Trophoblast cell (in vitro differentiated cells and primary cell): Measurements from ENCODE around the gene HMOX1.
"Not testable (repeated sequence)": the region's sequence is repeated elsewhere in the genome, so short reads cannot be mapped to it uniquely, and the experiment has no call there.

Experiments
- DNase-seq, 2 donors: peaks; one replicate each; pipeline ENCODE4 v3.0.0-alpha.2; 2016
- H2AFZ ChIP-seq: 2 replicates; pipeline ENCODE4 v1.6.1; 2013; ENCODE audit warnings: low read length, moderate library complexity, mild to moderate bottlenecking; ENCODE audit not compliant: insufficient read depth, poor library complexity
- H2AK5ac ChIP-seq: 2 replicates; pipeline ENCODE4 v1.6.1; 2013; ENCODE audit warnings: mild to moderate bottlenecking, low read length
- H2BK120ac ChIP-seq: 2 replicates; pipeline ENCODE4 v1.6.1; 2013; ENCODE audit warnings: low read length, mild to moderate bottlenecking, moderate library complexity; ENCODE audit not compliant: insufficient read depth, poor library complexity
- H2BK12ac ChIP-seq: 2 replicates; pipeline ENCODE4 v1.6.1; 2013; ENCODE audit warnings: mild to moderate bottlenecking, low read length, moderate library complexity
- H2BK5ac ChIP-seq: 2 replicates; pipeline ENCODE4 v1.6.1; 2013; ENCODE audit warnings: low read length, low read depth, moderate library complexity, mild to moderate bottlenecking; ENCODE audit not compliant: poor library complexity
- H3K14ac ChIP-seq: 2 replicates; pipeline ENCODE4 v1.6.1; 2013; ENCODE audit warnings: mild to moderate bottlenecking, low read length
- H3K18ac ChIP-seq: 2 replicates; pipeline ENCODE4 v1.6.1; 2013; ENCODE audit warnings: mild to moderate bottlenecking, low read length
- H3K23ac ChIP-seq: 2 replicates; pipeline ENCODE4 v1.6.1; 2013; ENCODE audit warnings: low read length
- H3K27ac ChIP-seq: 2 replicates; pipeline ENCODE4 v1.5.1; 2013; ENCODE audit warnings: low read depth, mild to moderate bottlenecking, inconsistent platforms, low read length, moderate library complexity
- H3K27me3 ChIP-seq: 2 replicates; pipeline ENCODE4 v1.6.1; 2013; ENCODE audit warnings: inconsistent platforms, mild to moderate bottlenecking, low read length, moderate library complexity; ENCODE audit not compliant: insufficient read depth
- H3K36me3 ChIP-seq, 2 experiments: 1 replicate in 1 of 2; 2 replicates in 1 of 2; pipeline ENCODE4 v1.6.1; 2013; ENCODE audit warnings: low read length in 2 of 2, mild to moderate bottlenecking in 2 of 2, moderate library complexity in 1 of 2; ENCODE audit not compliant: insufficient read depth in 2 of 2, control insufficient read depth in 1 of 2
- H3K4ac ChIP-seq: 2 replicates; pipeline ENCODE4 v1.6.1; 2013; ENCODE audit warnings: low read depth, mild to moderate bottlenecking, low read length, moderate library complexity
- H3K4me1 ChIP-seq, 2 experiments: 1 replicate in 1 of 2; 2 replicates in 1 of 2; pipeline ENCODE4 v1.6.1; 2013; ENCODE audit warnings: low read length in 2 of 2, mild to moderate bottlenecking in 2 of 2, moderate library complexity in 1 of 2; ENCODE audit not compliant: insufficient read depth in 2 of 2, control insufficient read depth in 1 of 2
- H3K4me2 ChIP-seq: 2 replicates; pipeline ENCODE4 v1.6.1; 2013; ENCODE audit warnings: inconsistent platforms, mild to moderate bottlenecking, low read length, moderate library complexity
- H3K4me3 ChIP-seq: 2 replicates; pipeline ENCODE4 v1.5.1; 2013; ENCODE audit warnings: mild to moderate bottlenecking, low read depth, low read length, inconsistent platforms
- H3K79me1 ChIP-seq: one replicate; pipeline ENCODE4 v1.6.1; 2013; ENCODE audit warnings: low read length
- H3K79me2 ChIP-seq: 2 replicates; pipeline ENCODE4 v1.6.1; 2013; ENCODE audit warnings: low read length, mild to moderate bottlenecking; ENCODE audit not compliant: control insufficient read depth, insufficient read depth, poor library complexity
- H3K9ac ChIP-seq: 2 replicates; pipeline ENCODE4 v1.6.1; 2013; ENCODE audit warnings: mild to moderate bottlenecking, low read length
- H3K9me3 ChIP-seq: 2 replicates; pipeline ENCODE4 v1.6.1; 2013; ENCODE audit warnings: low read depth, mild to moderate bottlenecking, control low read depth, inconsistent platforms, low read length; ENCODE audit not compliant: insufficient read depth
- H4K12ac ChIP-seq: 2 replicates; pipeline ENCODE4 v1.6.1; 2013; ENCODE audit warnings: low read depth, mild to moderate bottlenecking, low read length, moderate library complexity
- H4K8ac ChIP-seq: 2 replicates; pipeline ENCODE4 v1.6.1; 2013; ENCODE audit warnings: low read depth, mild to moderate bottlenecking, low read length, moderate library complexity
- H4K91ac ChIP-seq: one replicate; pipeline ENCODE4 v1.6.1; 2013; ENCODE audit warnings: low read depth, mild to moderate bottlenecking, low read length, moderate library complexity
- WGBS: extraction: QIAGEN DNeasy Blood & Tissue Kit; methylation state at CpG from one replicate; pipeline ENCODE4 v1.1.7; 2013; ENCODE audit warnings: missing lambda C conversion rate; ENCODE audit not compliant: insufficient read length, insufficient coverage; ENCODE audit errors: extremely low coverage; 5-methylcytosine and 5-hydroxymethylcytosine counted together

The HMOX1 gene

DNA sequence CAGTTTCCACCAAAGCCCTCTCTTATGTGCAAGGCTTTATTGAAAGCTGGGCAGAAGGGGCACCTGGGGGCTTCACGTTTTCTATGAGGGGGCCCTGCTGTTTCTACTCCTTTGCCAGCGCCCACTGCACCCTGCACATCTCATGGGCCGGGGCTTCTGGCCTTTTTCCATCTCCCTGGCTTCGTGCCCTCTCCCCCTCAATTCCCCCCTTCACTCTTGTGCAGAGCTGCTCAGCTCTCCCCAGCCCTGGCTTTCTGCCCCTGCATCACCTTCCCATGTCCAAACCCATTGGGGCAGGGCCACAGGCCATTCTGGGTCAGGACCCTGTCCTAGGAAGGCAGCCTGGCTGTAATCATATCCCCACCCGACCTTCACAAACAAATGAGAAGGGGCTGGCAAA, 55.5 kb downstream of the HMOX1 start:
- H3K79me2 ChIP-seq: no peaks in the 10 kb centered on the region
- H2AFZ ChIP-seq: no peak overlapping the region
- peaks cover 12% of the 10 kb centered on the region for H3K9me3 ChIP-seq
- H3K4ac ChIP-seq: no peak overlapping the region
- no peak overlapping the region for H3K4me2 ChIP-seq
- peaks cover 22 to 26% of the 10 kb centered on the region in 2 experiments for H3K36me3 ChIP-seq
- H4K91ac ChIP-seq: no peak overlapping the region
- no peak overlapping the region for H3K18ac ChIP-seq
- no peak overlapping the region for H2BK12ac ChIP-seq
- no peaks in the 10 kb centered on the region for H3K4me1 ChIP-seq
- no peak overlapping the region for H3K9ac ChIP-seq
- H2AK5ac ChIP-seq: no peak overlapping the region
- H3K14ac ChIP-seq: no peak overlapping the region
- no peak overlapping the region for H3K4me3 ChIP-seq
- H3K23ac ChIP-seq: no peak overlapping the region
- no CpG with 5 or more reads among the region's 5 CpGs for WGBS
- no peak overlapping the region for H2BK5ac ChIP-seq
- no peak overlapping the region for H3K27ac ChIP-seq
- H4K12ac ChIP-seq: no peak overlapping the region
- no peaks in the 10 kb centered on the region for H3K27me3 ChIP-seq
- no peak overlapping the region for H4K8ac ChIP-seq
- no peak for DNase-seq
- H3K79me1 ChIP-seq: no peaks in the 10 kb centered on the region
- no peak overlapping the region for H2BK120ac ChIP-seq

DNA sequence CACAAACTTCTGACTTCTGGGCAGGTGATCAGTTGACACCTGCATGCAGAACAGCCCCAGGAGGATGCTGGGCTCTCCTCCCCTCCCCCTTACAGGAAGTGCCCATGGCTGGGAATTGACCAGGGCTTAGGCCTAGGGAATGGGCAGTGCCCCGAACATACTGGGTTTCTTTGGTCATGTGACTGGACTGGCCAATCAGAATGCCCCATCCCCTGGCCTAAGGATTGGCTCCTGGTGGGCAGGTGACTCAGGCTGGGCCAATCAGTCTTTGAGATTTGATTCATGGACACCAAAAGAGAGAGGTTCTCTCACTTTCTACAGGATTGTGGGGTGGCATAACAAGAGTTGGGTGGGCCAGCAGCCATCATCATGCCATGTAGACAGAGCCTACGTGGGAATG, 56.2 kb downstream of the HMOX1 start:
- Histone ChIP-seq H3K27ac (no peak overlapping the region), H3K4me1 (no peaks in the 10 kb centered on the region), H4K12ac (no peak overlapping the region), H3K36me3 (peaks cover 22% of the 10 kb centered on the region in 2 experiments), H3K23ac (no peak overlapping the region), H3K4me3 (no peak overlapping the region), H2AFZ (no peak overlapping the region), H3K4me2 (no peak overlapping the region), H4K91ac (no peak overlapping the region), H2BK5ac (no peak overlapping the region), H4K8ac (no peak overlapping the region), H3K27me3 (no peaks in the 10 kb centered on the region), H3K4ac (no peak overlapping the region), H3K14ac (no peak overlapping the region), H3K79me1 (no peaks in the 10 kb centered on the region), H2AK5ac (no peak overlapping the region), H2BK12ac (no peak overlapping the region), H3K79me2 (no peaks in the 10 kb centered on the region), H2BK120ac (no peak overlapping the region), H3K9ac (no peak overlapping the region), H3K9me3 (peaks cover 12% of the 10 kb centered on the region), H3K18ac (no peak overlapping the region)
- no CpG with 5 or more reads among the region's 2 CpGs for WGBS
- no peak for DNase-seq

- not testable (repeated sequence) for H3K23ac ChIP-seq, H3K4me3 ChIP-seq, H3K4me1 ChIP-seq, H2BK120ac ChIP-seq, H4K91ac ChIP-seq, DNase-seq, H3K4me2 ChIP-seq, H4K12ac ChIP-seq, H3K4ac ChIP-seq, H3K36me3 ChIP-seq, H2BK5ac ChIP-seq, H4K8ac ChIP-seq, H3K9ac ChIP-seq, H3K79me2 ChIP-seq, H3K18ac ChIP-seq, H3K79me1 ChIP-seq, H3K9me3 ChIP-seq, H2AK5ac ChIP-seq, H3K14ac ChIP-seq, H3K27me3 ChIP-seq, H2AFZ ChIP-seq, H3K27ac ChIP-seq, H2BK12ac ChIP-seq
- WGBS: 100% methylated on average over 3 of the region's 3 CpGs
Observed at GRCh38 chr22:35438673-35439364, 57.9 kb downstream of the HMOX1 start.

GRCh38 chr22:35439365-35439717, 58.4 kb downstream of the HMOX1 start:
- Histone ChIP-seq H3K36me3 (peaks cover under 1 to 2% of the 10 kb centered on the region in 2 experiments), H3K23ac (no peak overlapping the region), H2BK12ac (no peak overlapping the region), H3K4ac (no peak overlapping the region), H2AFZ (no peak overlapping the region), H3K9me3 (no peaks in the 10 kb centered on the region), H2BK120ac (no peak overlapping the region), H3K4me3 (no peak overlapping the region), H2BK5ac (no peak overlapping the region), H3K79me1 (no peaks in the 10 kb centered on the region), H3K27ac (no peak overlapping the region), H3K4me1 (peaks cover 0 to 2% of the 10 kb centered on the region in 2 experiments), H3K79me2 (no peaks in the 10 kb centered on the region), H3K4me2 (no peak overlapping the region), H3K14ac (no peak overlapping the region), H3K18ac (no peak overlapping the region), H3K9ac (no peak overlapping the region), H2AK5ac (no peak overlapping the region), H3K27me3 (no peaks in the 10 kb centered on the region), H4K8ac (no peak overlapping the region), H4K12ac (no peak overlapping the region), H4K91ac (no peak overlapping the region)
- no peak for DNase-seq
- WGBS: 100% methylated on average over 1 of the region's 1 CpG
